OCI-LY3 (cell line): ENCODE results near the gene FMO2.

Experiments
- H2AFZ ChIP-seq: fragments of 200-600, 300-600 bp; shearing (Covaris generic); 2 replicates; pipeline ENCODE4 v1.6.0; 2014; ENCODE audit warnings: antibody characterized with exemption, low read depth, low read length
- H3K27ac ChIP-seq: fragments of 200-600, 300-600 bp; sonication (generic); 2 replicates; pipeline ENCODE4 v1.5.1; 2014; ENCODE audit warnings: mild to moderate bottlenecking, low read length, moderate library complexity, mixed read lengths
- H3K27me3 ChIP-seq: fragments of 200-600, 300-600 bp; sonication (generic); 2 replicates; pipeline ENCODE4 v1.6.1; 2014; ENCODE audit warnings: low read depth, low read length, mixed read lengths
- H3K36me3 ChIP-seq: fragments of 200-600, 300-600 bp; sonication (generic); replicated peaks from 2 replicates; pipeline ENCODE3; 2014; ENCODE audit warnings: low read depth, low read length, mixed read lengths
- H3K4me1 ChIP-seq: fragments of 300-600, 200-600 bp; sonication (generic); 2 replicates; pipeline ENCODE4 v1.6.1; 2014; ENCODE audit warnings: low read length, mixed read lengths
- H3K4me2 ChIP-seq: fragments of 200-600, 300-600 bp; sonication (generic); 2 replicates; pipeline ENCODE4 v1.6.1; 2014; ENCODE audit warnings: low read length, mixed read lengths
- H3K4me3 ChIP-seq: fragments of 300-600, 200-600 bp; sonication (generic); 2 replicates; pipeline ENCODE4 v1.5.1; 2014; ENCODE audit warnings: antibody characterized with exemption, mild to moderate bottlenecking, low read length, moderate library complexity
- H3K79me2 ChIP-seq: fragments of 300-600, 200-600 bp; shearing (Covaris generic); 2 replicates; pipeline ENCODE4 v1.6.1; 2014; ENCODE audit warnings: mild to moderate bottlenecking, low read length, mixed read lengths
- H3K9ac ChIP-seq: fragments of 300-600, 200-600 bp; shearing (Covaris generic); 2 replicates; pipeline ENCODE4 v1.6.0; 2014; ENCODE audit warnings: mild to moderate bottlenecking, low read length, moderate library complexity
- H3K9me3 ChIP-seq: fragments of 200-600, 300-600 bp; shearing (Covaris generic); 2 replicates; pipeline ENCODE4 v1.6.1; 2014; ENCODE audit warnings: low read length, mixed read lengths; ENCODE audit not compliant: insufficient read depth
- H4K20me1 ChIP-seq: fragments of 200-600, 300-600 bp; sonication (generic); 2 replicates; pipeline ENCODE4 v1.6.1; 2016; ENCODE audit warnings: low read length, mixed read lengths; ENCODE audit not compliant: insufficient read depth
- EZH2phosphoT487 ChIP-seq: fragments of 200-600 bp; shearing (Covaris generic); IDR thresholded peaks from 2 replicates; pipeline ENCODE4 v1.6.1; 2018; ENCODE audit warnings: antibody characterized with exemption, mixed run types, low read depth
- TF ChIP-seq, protein P1 (sequence below): fragments of 200-600, 300-600 bp; sonication (generic); IDR thresholded peaks from 2 replicates; pipeline ENCODE4 v1.5.1; 2014; ENCODE audit warnings: antibody characterized with exemption, low read length, low read depth

The FMO2 gene

DNA sequence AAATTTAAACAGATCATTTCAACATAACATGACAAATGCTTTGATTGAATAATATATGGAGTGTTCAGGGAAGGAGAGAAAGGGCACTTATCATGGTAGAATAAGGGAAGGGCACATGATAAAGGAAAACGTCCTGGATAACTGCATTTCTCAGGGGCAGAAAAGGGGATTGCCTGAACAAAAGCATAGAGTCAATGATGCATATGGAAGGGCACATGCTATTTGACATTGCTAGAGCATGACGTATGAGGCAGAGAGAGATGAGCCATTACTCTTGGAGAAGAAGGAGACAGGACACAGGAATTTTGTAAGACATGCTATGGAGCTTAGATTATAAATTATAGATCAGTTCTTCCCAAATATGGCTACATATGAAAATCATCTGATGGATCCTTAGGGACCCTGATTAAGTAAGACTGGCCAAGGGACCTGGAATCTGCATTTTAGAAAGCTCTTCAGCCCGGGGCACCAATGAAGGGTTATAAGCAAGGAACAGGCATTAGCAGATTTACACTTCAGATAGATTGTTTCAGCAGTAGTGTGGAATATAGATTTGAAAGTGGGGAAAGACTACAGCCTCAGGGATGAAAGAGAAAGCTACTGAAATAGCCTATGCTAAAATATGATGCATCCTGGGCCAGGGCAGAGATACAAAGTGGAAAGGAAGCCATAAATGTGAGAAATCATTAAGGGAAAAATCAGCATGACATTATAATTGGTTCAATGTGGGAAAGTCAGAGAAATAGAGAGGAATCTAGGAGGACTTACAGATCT lies 21.3 kb downstream of the FMO2 start:
- no peaks in the 10 kb centered on the region for H3K9me3 ChIP-seq
- H2AFZ ChIP-seq = no peak overlapping the region
- H3K4me1 ChIP-seq = peaks cover 28% of the 10 kb centered on the region
- TF ChIP-seq EZH2phosphoT487 = no peak
- TF ChIP-seq, protein P1, sequence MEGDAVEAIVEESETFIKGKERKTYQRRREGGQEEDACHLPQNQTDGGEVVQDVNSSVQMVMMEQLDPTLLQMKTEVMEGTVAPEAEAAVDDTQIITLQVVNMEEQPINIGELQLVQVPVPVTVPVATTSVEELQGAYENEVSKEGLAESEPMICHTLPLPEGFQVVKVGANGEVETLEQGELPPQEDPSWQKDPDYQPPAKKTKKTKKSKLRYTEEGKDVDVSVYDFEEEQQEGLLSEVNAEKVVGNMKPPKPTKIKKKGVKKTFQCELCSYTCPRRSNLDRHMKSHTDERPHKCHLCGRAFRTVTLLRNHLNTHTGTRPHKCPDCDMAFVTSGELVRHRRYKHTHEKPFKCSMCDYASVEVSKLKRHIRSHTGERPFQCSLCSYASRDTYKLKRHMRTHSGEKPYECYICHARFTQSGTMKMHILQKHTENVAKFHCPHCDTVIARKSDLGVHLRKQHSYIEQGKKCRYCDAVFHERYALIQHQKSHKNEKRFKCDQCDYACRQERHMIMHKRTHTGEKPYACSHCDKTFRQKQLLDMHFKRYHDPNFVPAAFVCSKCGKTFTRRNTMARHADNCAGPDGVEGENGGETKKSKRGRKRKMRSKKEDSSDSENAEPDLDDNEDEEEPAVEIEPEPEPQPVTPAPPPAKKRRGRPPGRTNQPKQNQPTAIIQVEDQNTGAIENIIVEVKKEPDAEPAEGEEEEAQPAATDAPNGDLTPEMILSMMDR = no peak
- peaks cover 8% of the 10 kb centered on the region for H3K36me3 ChIP-seq
- no peak overlapping the region for H3K9ac ChIP-seq
- no peaks in the 10 kb centered on the region for H3K79me2 ChIP-seq
- no peak overlapping the region for H3K4me3 ChIP-seq
- H4K20me1 ChIP-seq = no peaks in the 10 kb centered on the region
- H3K27me3 ChIP-seq = no peaks in the 10 kb centered on the region
- no peak overlapping the region for H3K27ac ChIP-seq
- peak overlapping the region; percentile 3; the same call in 1 of the 2 replicates for H3K4me2 ChIP-seq

DNA sequence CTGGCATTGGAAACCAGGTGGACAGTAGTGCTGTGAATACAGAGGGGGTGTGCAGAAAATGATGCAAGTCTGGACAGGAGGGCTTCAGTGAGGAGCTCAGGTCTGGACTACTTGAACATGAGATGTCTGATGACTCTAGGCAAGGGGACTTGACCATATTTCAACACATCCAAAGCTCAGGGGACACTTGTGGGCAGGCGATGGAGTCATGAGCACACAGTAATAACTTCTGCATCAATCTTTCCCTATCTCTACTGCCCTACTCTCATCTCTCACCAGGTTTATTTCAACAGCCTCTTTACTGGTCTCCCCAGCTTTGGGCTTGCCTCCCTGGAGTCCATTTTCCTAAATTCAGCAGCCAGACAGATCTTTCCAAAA lies 21.9 kb downstream of the FMO2 start:
- Histone ChIP-seq H3K27me3 (no peaks in the 10 kb centered on the region), H3K9ac (no peak overlapping the region), H3K4me3 (no peak overlapping the region), H2AFZ (no peak overlapping the region), H3K79me2 (no peaks in the 10 kb centered on the region), H3K36me3 (peaks cover 8% of the 10 kb centered on the region), H3K27ac (no peak overlapping the region), H3K4me1 (peaks cover 22% of the 10 kb centered on the region), H4K20me1 (no peaks in the 10 kb centered on the region), H3K4me2 (no peak overlapping the region), H3K9me3 (no peaks in the 10 kb centered on the region)
- TF ChIP-seq, protein P1 = no peak
- TF ChIP-seq EZH2phosphoT487 = no peak

DNA sequence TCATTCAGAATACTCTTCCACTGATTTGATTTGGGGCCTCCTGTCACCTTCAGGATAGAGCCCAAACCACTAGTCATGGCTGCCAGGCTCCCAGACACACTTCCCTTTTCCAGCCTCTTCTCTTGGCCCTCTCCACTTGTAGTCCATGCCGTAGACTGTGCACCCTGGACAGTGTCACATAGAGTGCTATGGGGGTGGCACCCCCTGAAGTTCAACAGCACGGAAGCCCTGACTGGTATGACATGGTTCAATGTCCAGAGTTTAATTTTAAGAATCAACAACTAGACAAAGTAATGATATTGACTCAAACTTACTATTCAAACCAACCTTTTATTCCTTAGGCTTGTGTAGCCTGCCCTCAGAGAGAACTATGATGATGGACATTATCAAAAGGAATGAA lies 22.3 kb downstream of the FMO2 start:
- H3K79me2 ChIP-seq = no peaks in the 10 kb centered on the region
- H4K20me1 ChIP-seq = no peaks in the 10 kb centered on the region
- peaks cover 7% of the 10 kb centered on the region for H3K36me3 ChIP-seq
- H3K9me3 ChIP-seq = no peaks in the 10 kb centered on the region
- H3K4me1 ChIP-seq = peaks cover 20% of the 10 kb centered on the region
- no peak overlapping the region for H3K4me3 ChIP-seq
- no peak overlapping the region for H3K27ac ChIP-seq
- no peak overlapping the region for H2AFZ ChIP-seq
- TF ChIP-seq, protein P1 = no peak
- no peak for TF ChIP-seq EZH2phosphoT487
- H3K9ac ChIP-seq = no peak overlapping the region
- H3K27me3 ChIP-seq = no peaks in the 10 kb centered on the region
- no peak overlapping the region for H3K4me2 ChIP-seq

DNA sequence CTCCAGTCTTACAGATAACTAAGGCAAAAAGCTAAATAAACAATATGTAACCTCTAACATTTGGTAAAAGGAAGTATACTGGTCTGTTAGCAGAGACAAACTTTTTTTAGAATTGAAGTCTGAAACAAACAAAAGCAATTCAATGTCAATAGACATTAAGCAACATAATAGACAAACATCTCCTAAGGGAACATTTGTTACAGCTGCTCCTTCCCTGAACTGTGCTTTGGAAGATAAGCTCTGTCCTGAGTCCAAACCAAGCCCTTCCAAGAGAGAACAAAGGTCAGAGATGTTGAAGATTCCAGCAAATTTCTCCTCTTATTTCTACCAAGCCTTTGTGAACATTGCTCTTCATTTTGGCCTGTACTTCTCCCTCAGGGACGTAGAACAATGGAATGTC lies 25.3 kb downstream of the FMO2 start:
- no peaks in the 10 kb centered on the region for H3K27me3 ChIP-seq

More for the DNA sequence above, 25.3 kb downstream of the FMO2 start:
- Histone ChIP-seq H2AFZ (no peak overlapping the region), H3K79me2 (no peaks in the 10 kb centered on the region), H3K9me3 (no peaks in the 10 kb centered on the region), H3K4me3 (no peak overlapping the region), H3K27ac (no peak overlapping the region), H3K9ac (no peak overlapping the region), H4K20me1 (no peaks in the 10 kb centered on the region), H3K4me1 (peaks cover 36% of the 10 kb centered on the region), H3K4me2 (no peak overlapping the region), H3K36me3 (peaks cover 7% of the 10 kb centered on the region)
- TF ChIP-seq EZH2phosphoT487 = no peak
- TF ChIP-seq, protein P1 = no peak
